Astrocyte of the cerebellum (primary cell): ENCODE data around the gene DLG2.

ENCODE experiments used
- DNase-seq: peaks from one replicate; pipeline ENCODE4 v3.0.0-alpha.2; 2011; ENCODE audit warnings: low read depth
- H3K4me3 ChIP-seq: 2 replicates; pipeline ENCODE4 v1.5.1; 2011; ENCODE audit warnings: mild to moderate bottlenecking, low read depth, low read length, moderate library complexity
- in situ Hi-C: cut with HindIII; loops from 2 replicates; pipeline ENCODE4 v1.10.0; 2017; ENCODE audit warnings: low sequenced_read_pairs
- TF ChIP-seq, protein P1 (sequence below): IDR thresholded peaks from 2 replicates; pipeline ENCODE4 v1.5.1; 2012; ENCODE audit warnings: low read length, low read depth, moderate library complexity, mild to moderate bottlenecking; ENCODE audit errors: missing control alignments

The DLG2 gene

DNA sequence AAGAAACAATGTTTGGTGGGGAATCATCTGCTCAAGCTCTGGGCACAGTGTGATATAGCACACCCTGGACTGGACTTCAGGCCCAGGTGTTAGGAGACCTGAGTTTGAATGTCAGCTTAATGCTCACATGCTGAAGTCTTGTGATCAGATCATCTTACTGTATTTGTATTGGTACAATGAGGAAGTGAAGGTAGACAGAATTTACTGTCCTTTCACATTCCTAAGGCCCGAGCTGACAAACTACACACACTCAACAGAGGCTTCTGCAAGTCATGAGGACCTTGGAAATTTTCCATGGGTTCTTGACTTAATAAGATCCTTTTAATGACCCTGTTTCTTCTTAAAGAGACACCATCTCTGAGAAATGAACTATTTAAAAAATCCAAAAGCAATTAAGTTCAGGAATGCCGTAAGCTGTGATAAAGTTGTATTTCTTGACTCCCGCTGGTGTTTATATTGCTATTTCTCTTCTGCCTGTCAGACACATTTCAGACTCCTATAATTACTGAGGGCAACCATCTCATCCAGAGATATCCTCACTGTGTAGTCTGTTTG, 802.0 kb downstream of the DLG2 start:
- DNase-seq: no peak
- TF ChIP-seq, protein P1, sequence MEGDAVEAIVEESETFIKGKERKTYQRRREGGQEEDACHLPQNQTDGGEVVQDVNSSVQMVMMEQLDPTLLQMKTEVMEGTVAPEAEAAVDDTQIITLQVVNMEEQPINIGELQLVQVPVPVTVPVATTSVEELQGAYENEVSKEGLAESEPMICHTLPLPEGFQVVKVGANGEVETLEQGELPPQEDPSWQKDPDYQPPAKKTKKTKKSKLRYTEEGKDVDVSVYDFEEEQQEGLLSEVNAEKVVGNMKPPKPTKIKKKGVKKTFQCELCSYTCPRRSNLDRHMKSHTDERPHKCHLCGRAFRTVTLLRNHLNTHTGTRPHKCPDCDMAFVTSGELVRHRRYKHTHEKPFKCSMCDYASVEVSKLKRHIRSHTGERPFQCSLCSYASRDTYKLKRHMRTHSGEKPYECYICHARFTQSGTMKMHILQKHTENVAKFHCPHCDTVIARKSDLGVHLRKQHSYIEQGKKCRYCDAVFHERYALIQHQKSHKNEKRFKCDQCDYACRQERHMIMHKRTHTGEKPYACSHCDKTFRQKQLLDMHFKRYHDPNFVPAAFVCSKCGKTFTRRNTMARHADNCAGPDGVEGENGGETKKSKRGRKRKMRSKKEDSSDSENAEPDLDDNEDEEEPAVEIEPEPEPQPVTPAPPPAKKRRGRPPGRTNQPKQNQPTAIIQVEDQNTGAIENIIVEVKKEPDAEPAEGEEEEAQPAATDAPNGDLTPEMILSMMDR: no peak
- no peak overlapping the region for H3K4me3 ChIP-seq
- in situ Hi-C loops: no loop called here

DNA sequence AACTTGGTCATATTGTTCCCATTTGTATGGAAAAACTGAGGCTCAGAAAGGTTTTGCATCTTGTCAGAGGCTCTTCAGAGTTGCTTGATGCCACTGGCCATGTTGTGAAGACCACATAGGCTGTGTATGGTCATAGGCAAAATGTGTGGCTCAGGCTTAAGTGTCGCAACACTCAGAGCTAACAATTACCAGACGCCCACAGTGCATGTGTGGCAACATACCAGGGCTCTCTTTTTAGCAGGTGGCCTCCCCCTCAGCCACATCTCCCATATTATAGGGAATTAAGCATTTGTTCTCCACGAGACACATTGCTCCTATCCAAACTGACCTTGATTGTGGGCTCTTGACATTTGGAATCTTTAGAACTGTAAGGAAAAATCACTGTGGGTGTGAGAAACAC, 802.5 kb downstream of the DLG2 start:
- H3K4me3 ChIP-seq: no peak overlapping the region
- no peak for DNase-seq
- TF ChIP-seq, protein P1: no peak
- in situ Hi-C loops: no loop called here

- TF ChIP-seq, protein P1: no peak
- DNase-seq: no peak
- in situ Hi-C loops: no loop called here
- H3K4me3 ChIP-seq: no peak overlapping the region
Observed at GRCh38 chr11:84819537-84819936, 807.6 kb downstream of the DLG2 start.

GRCh38 chr11:84819128-84819527, 808.0 kb downstream of the DLG2 start:
- no peak overlapping the region for H3K4me3 ChIP-seq
- in situ Hi-C loops: no loop called here
- DNase-seq: no peak
- TF ChIP-seq, protein P1: no peak

- no peak overlapping the region for H3K4me3 ChIP-seq
- no peak for DNase-seq
- in situ Hi-C loops: no loop called here
- TF ChIP-seq, protein P1: no peak
Observed at GRCh38 chr11:84817998-84818397, 809.1 kb downstream of the DLG2 start.

GRCh38 chr11:84812471-84812969, 814.6 kb downstream of the DLG2 start:
- in situ Hi-C loops: no loop called here
- TF ChIP-seq, protein P1: no peak
- DNase-seq: no peak
- no peak overlapping the region for H3K4me3 ChIP-seq
